Testis (tissue), 3 donors: Measurements from ENCODE around the gene CFAP58. TPM values are rescaled to one million over a fixed set of nuclear protein-coding genes. Genes with fewer than 3 reads are reported as not detected.

Source experiments
- DNase-seq: peaks from one replicate; pipeline ENCODE4 v3.0.0-alpha.2; 2019
- H3K27ac ChIP-seq, 2 donors: fragments of 200-600 bp; sonication (generic); one replicate each; pipeline ENCODE4 v1.5.1; 2019
- H3K27me3 ChIP-seq: fragments of 200-600 bp; sonication (generic); one replicate; pipeline ENCODE4 v1.5.1; 2019
- H3K36me3 ChIP-seq: fragments of 200-600 bp; sonication (generic); one replicate; pipeline ENCODE4 v1.5.1; 2017; ENCODE audit warnings: low read depth; ENCODE audit errors: missing control alignments
- H3K4me1 ChIP-seq: fragments of 200-600 bp; sonication (generic); one replicate; pipeline ENCODE4 v1.5.1; 2019
- H3K4me3 ChIP-seq, 2 donors: fragments of 200-600 bp; sonication (generic); one replicate each; pipeline ENCODE4 v1.5.1; 2017 to 2019
- H3K9me3 ChIP-seq: fragments of 200-600 bp; sonication (generic); one replicate; pipeline ENCODE4 v1.5.1; 2017
- CTCF ChIP-seq, 3 experiments: fragments of 450-650 bp in 2 of 3; fragments of 200-600 bp in 1 of 3; sonication (generic) in 1 of 3; IDR thresholded peaks; one replicate each; pipeline ENCODE4 v1.5.1; 2016 to 2019; ENCODE audit warnings: antibody characterized with exemption in 3 of 3, mild to moderate bottlenecking in 2 of 3, moderate library complexity in 1 of 3
- POLR2A ChIP-seq: fragments of 450-650 bp; IDR thresholded peaks from one replicate; pipeline ENCODE4 v1.6.1; 2017; ENCODE audit warnings: antibody characterized with exemption, mild to moderate bottlenecking, moderate library complexity
- WGBS, 2 donors: methylation state at CpG; one replicate each; pipeline ENCODE4 v1.1.5; 2018; 5-methylcytosine and 5-hydroxymethylcytosine counted together
- intact Hi-C: fragments of 100-400 bp; cut with DNase I; formaldehyde crosslinking; loops from one replicate; pipeline ENCODE4 v1.15.1; 2023; ENCODE audit warnings: low total_unique reads
- polyA plus RNA-seq: library from polyadenylated mRNA; stranded (reverse); fragments of 350-450 nt; fragmentation: Illumina TruSeq; extraction: RNeasy Lipid Tissue Mini Kit (QIAGEN cat#74804); gene quantifications from one replicate; pipeline ENCODE4 v1.2.3, GENCODE V29; 2014; ENCODE audit warnings: low read depth, low replicate concordance; ENCODE audit not compliant: insufficient read depth
- total RNA-seq, 2 donors: library from RNA; depleted of rRNA; stranded (reverse); fragments of >200 nt; gene quantifications; one replicate each; pipeline ENCODE4 v1.2.3, GENCODE V29; 2016

The CFAP58 gene
- total and polyA plus RNA-seq, 3 donors from 2014 or later, result 10.1 to 16.3 (median 14.6) TPM

GRCh38 chr10:104314591-104315485, 38.8 kb upstream of the CFAP58 start:
- no peaks in the 10 kb centered on the region for H3K36me3 ChIP-seq
- 86 to 91% methylated on average over 25 to 38 of the region's 43 CpGs for WGBS, 2 donors
- H3K4me1 ChIP-seq, result peaks cover 42% of the 10 kb centered on the region
- TF ChIP-seq CTCF (IDR thresholded peaks at IDR 0.05) (no peak), POLR2A (no peak)
- H3K9me3 ChIP-seq, result no peaks in the 10 kb centered on the region
- H3K27ac ChIP-seq, result no peak overlapping the region
- no peak for DNase-seq
- H3K4me3 ChIP-seq, result no peak overlapping the region
- H3K27me3 ChIP-seq, result no peaks in the 10 kb centered on the region
- intact Hi-C loops, result no loop called here

GRCh38 chr10:104315486-104315921, 38.1 kb upstream of the CFAP58 start:
- Histone ChIP-seq H3K36me3 (no peaks in the 10 kb centered on the region), H3K27ac (no peak overlapping the region), H3K27me3 (no peaks in the 10 kb centered on the region), H3K4me3 (no peak overlapping the region), H3K9me3 (no peaks in the 10 kb centered on the region), H3K4me1 (peaks cover 40% of the 10 kb centered on the region)
- DNase-seq, result no peak
- intact Hi-C loops, result no loop called here
- TF ChIP-seq CTCF (IDR thresholded peaks at IDR 0.05) (no peak), POLR2A (no peak)
- 58 to 97% methylated on average over 19 to 21 of the region's 22 CpGs for WGBS, 2 donors

- WGBS, 2 donors, result 72 to 74% methylated on average over 9 of the region's 9 CpGs
- Histone ChIP-seq H3K9me3 (no peaks in the 10 kb centered on the region), H3K27ac (peak overlapping the region in 1 of 2 donors; percentile 9), H3K27me3 (no peaks in the 10 kb centered on the region), H3K4me3 (no peak overlapping the region), H3K36me3 (no peaks in the 10 kb centered on the region), H3K4me1 (peaks cover 44% of the 10 kb centered on the region)
- DNase-seq, result no peak
- intact Hi-C loops, result no loop called here
- no peak for TF ChIP-seq CTCF (IDR thresholded peaks at IDR 0.05)
- no peak for TF ChIP-seq POLR2A
Observed at GRCh38 chr10:104316321-104317099, 37.1 kb upstream of the CFAP58 start.

- intact Hi-C loops, result no loop called here
- Histone ChIP-seq H3K27ac (peak overlapping the region in 1 of 2 donors; percentile 9), H3K4me1 (peaks cover 47% of the 10 kb centered on the region), H3K4me3 (no peak overlapping the region), H3K9me3 (no peaks in the 10 kb centered on the region), H3K27me3 (no peaks in the 10 kb centered on the region), H3K36me3 (no peaks in the 10 kb centered on the region)
- TF ChIP-seq POLR2A (no peak), CTCF (IDR thresholded peaks at IDR 0.05) (no peak)
- DNase-seq, result peak; percentile 62
- WGBS, 2 donors, result 32 to 46% methylated on average over 6 of the region's 6 CpGs
Observed at GRCh38 chr10:104317269-104317710, 36.3 kb upstream of the CFAP58 start.
